Tibial artery (tissue), 4 donors: Measurements from ENCODE around the gene DPF3.

ENCODE experiments used
- DNase-seq, 2 donors: peaks; one replicate each; pipeline ENCODE4 v3.0.0-alpha.2; 2019
- H3K27ac ChIP-seq, 2 donors: fragments of 200-600 bp; sonication (generic) in 1 of 2; 1 replicate in 1 of 2; 2 replicates in 1 of 2; pipeline ENCODE4 v1.5.1; 2018 to 2019; ENCODE audit warnings: mild to moderate bottlenecking in 1 of 2
- H3K27me3 ChIP-seq, 2 donors: fragments of 200-600 bp; sonication (generic) in 1 of 2; one replicate each; pipeline versions ENCODE4 v1.5.1 to v1.6.0; 2016 to 2019
- H3K36me3 ChIP-seq, 3 donors: fragments of 200-600 bp; sonication (generic) in 2 of 3; one replicate each; pipeline ENCODE4 v1.5.1; 2016 to 2019; ENCODE audit warnings: mild to moderate bottlenecking in 2 of 3
- H3K4me1 ChIP-seq, 4 donors: fragments of 200-600 bp; sonication (generic) in 2 of 4; 1 replicate in 3 of 4; 2 replicates in 1 of 4; pipeline ENCODE4 v1.5.1; 2016 to 2019
- H3K4me3 ChIP-seq, 2 donors: fragments of 200-600 bp; sonication (generic) in 1 of 2; 1 replicate in 1 of 2; 2 replicates in 1 of 2; pipeline ENCODE4 v1.5.1; 2018 to 2019; ENCODE audit warnings: mild to moderate bottlenecking in 2 of 2
- H3K9me3 ChIP-seq, 3 donors: fragments of 200-600 bp; sonication (generic) in 1 of 3; one replicate each; pipeline ENCODE4 v1.5.1; 2016 to 2019
- CTCF ChIP-seq, 2 experiments: fragments of 200-600 bp in 1 of 2; fragments of 450-650 bp in 1 of 2; IDR thresholded peaks; one replicate each; pipeline ENCODE4 v1.5.1; 2017 to 2019; ENCODE audit warnings: antibody characterized with exemption in 2 of 2, mild to moderate bottlenecking in 1 of 2, moderate library complexity in 1 of 2
- intact Hi-C: fragments of 100-400 bp; cut with DNase I; formaldehyde crosslinking; loops from one replicate; pipeline ENCODE4 v1.15.0; 2023; ENCODE audit warnings: low total_unique reads

Gene DPF3

GRCh38 chr14:72716476-72716875 lies 177.4 kb downstream of the DPF3 start:
- no peak for TF ChIP-seq CTCF (IDR thresholded peaks at IDR 0.05)
- Histone ChIP-seq H3K27ac (peak overlapping the region; percentile 56 to 65), H3K36me3 (no peaks in the 10 kb centered on the region), H3K4me1 (peaks cover 0 to 41% (median 26%) of the 10 kb centered on the region in 4 donors), H3K4me3 (no peak overlapping the region), H3K27me3 (no peaks in the 10 kb centered on the region), H3K9me3 (no peaks in the 10 kb centered on the region)
- intact Hi-C loops, result no loop called here
- DNase-seq, result peak in 1 of 2 donors; percentile 24

GRCh38 chr14:72715850-72716228 lies 178.1 kb downstream of the DPF3 start:
- Histone ChIP-seq H3K4me3 (no peak overlapping the region), H3K27ac (peak overlapping the region; percentile 56 to 65), H3K4me1 (peaks cover 0 to 37% (median 26%) of the 10 kb centered on the region in 4 donors), H3K9me3 (no peaks in the 10 kb centered on the region), H3K27me3 (no peaks in the 10 kb centered on the region), H3K36me3 (no peaks in the 10 kb centered on the region)
- intact Hi-C loops, result no loop called here
- TF ChIP-seq CTCF (IDR thresholded peaks at IDR 0.05), result no peak
- peak in 1 of 2 donors; percentile 66 for DNase-seq

DNA sequence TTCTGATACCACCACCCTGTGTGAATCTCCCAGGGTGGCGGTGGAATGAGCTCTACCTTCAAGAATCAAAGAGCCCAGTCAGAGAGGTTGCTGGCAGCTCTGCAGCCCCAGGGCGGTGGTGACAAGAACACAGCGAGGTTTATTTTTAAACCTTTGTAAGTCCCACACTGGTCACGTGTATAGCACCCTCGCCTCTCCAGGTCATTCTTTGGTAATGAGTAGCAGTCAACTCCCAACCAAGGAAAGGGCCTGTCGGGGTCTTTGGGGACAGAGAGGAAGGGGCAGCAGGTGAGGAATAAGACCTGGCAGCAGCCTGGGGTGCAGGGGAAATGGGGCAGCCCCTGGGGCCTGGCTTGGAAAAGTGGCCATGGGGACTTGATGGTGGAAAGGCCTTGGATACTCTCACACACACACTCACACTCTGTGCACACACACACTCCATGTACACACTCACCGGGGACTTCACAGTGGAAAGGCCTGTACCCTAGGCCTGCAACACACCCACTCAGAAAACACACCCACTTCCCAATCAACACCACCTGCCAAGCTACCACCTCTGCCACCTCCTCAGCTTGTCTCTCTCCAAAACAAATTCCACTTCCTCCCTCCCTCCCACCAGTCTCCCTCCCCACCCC lies 178.6 kb downstream of the DPF3 start:
- H3K9me3 ChIP-seq, result no peaks in the 10 kb centered on the region
- intact Hi-C loops, result no loop called here
- H3K27ac ChIP-seq, result peak overlapping the region; percentile 56 to 65
- H3K36me3 ChIP-seq, result no peaks in the 10 kb centered on the region
- DNase-seq, result peak in 1 of 2 donors; percentile 67
- no peaks in the 10 kb centered on the region for H3K27me3 ChIP-seq
- no peak for TF ChIP-seq CTCF (IDR thresholded peaks at IDR 0.05)
- no peak overlapping the region for H3K4me3 ChIP-seq
- H3K4me1 ChIP-seq, result peaks cover 0 to 43% (median 28%) of the 10 kb centered on the region in 4 donors

DNA sequence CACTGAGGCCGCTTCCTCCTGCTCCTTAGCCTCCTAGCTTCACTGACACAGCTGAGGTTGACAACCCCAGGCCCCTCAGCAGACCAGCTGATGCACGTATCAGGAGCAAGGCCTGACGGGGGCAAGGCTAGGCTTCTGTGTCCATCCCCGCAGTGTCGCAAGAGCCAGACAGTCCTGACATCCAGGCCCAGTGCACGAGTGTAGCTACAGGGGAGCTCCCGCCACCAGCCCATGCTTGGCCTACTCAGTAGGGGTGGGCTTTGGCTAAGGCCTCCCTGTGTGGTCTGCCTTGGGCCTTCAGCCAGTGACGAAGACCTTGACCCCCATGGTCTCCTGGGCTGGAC lies 179.1 kb downstream of the DPF3 start:
- Histone ChIP-seq H3K27me3 (no peaks in the 10 kb centered on the region), H3K36me3 (no peaks in the 10 kb centered on the region), H3K27ac (peak overlapping the region; percentile 56 to 65), H3K4me3 (no peak overlapping the region), H3K4me1 (peaks cover 0 to 47% (median 33%) of the 10 kb centered on the region in 4 donors), H3K9me3 (no peaks in the 10 kb centered on the region)
- no peak for TF ChIP-seq CTCF (IDR thresholded peaks at IDR 0.05)
- intact Hi-C loops, result no loop called here
- peak in 1 of 2 donors; percentile 59 for DNase-seq

DNA sequence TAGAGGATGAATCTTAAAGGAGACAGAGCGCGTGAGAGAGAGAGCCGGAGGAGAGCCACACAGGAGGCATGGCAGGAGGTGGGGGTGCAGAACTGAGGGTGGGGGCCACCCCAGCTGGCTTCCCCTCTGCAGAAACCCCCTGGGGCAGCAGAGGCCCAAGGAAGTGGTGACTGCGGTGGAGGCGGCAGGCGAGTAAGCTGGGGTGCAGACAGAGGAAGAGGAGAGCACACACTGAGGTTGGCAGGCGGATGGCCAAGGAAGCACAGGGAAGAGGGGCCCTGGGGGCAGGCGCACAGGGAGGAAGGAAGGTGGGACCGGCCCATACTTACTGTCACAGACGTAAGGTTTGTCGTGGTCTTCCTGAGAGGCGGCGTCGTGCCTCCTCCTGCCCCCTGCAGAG lies 179.8 kb downstream of the DPF3 start:
- no peak for TF ChIP-seq CTCF (IDR thresholded peaks at IDR 0.05)
- H3K36me3 ChIP-seq, result no peaks in the 10 kb centered on the region
- no peaks in the 10 kb centered on the region for H3K27me3 ChIP-seq
- intact Hi-C loops, result no loop called here
- no peak overlapping the region for H3K27ac ChIP-seq
- no peak overlapping the region for H3K4me3 ChIP-seq
- peaks cover 0 to 52% (median 37%) of the 10 kb centered on the region in 4 donors for H3K4me1 ChIP-seq
- DNase-seq, result no peak
- H3K9me3 ChIP-seq, result no peaks in the 10 kb centered on the region

DNA sequence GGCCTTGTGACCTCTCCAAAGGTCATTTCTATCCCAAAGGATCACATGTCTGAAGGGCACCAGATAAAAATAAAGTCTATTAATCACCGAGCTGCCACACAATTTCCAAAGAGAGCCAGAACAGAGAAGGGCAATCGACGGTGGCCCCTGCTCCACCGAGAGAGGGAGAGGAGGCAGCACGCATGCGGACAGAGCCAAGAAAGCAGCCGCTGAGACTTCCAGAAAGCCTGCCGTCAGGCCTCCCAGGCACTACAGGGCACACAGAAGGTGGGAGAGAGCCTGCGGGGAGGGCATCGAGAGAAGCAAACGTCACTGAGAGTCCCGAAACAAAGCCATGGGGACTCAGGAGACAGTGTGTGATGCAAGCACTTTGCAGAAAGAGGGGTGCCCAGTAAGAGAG lies 182.0 kb downstream of the DPF3 start:
- H3K27me3 ChIP-seq, result no peaks in the 10 kb centered on the region
- intact Hi-C loops, result no loop called here
- H3K9me3 ChIP-seq, result no peaks in the 10 kb centered on the region
- TF ChIP-seq CTCF (IDR thresholded peaks at IDR 0.05), result no peak
- H3K4me3 ChIP-seq, result no peak overlapping the region
- H3K4me1 ChIP-seq, result peaks cover 0 to 52% (median 37%) of the 10 kb centered on the region in 4 donors
- no peaks in the 10 kb centered on the region for H3K36me3 ChIP-seq
- peak overlapping the region; percentile 21 to 39 for H3K27ac ChIP-seq
- peak in 1 of 2 donors; percentile 38 for DNase-seq
